Activated CD8-positive, alpha-beta T cell treated with anti-CD3 and anti-CD28 coated beads for 36 hours (primary cell): ENCODE data around the gene SPESP1. TPM values are rescaled to one million over a fixed set of nuclear protein-coding genes. Genes with fewer than 3 reads are reported as not detected.

Source experiments
- ATAC-seq: fragments of 200-7000 bp; cut with Tn5 transposase; one replicate; pipeline ENCODE4 v1.10.0; 2021; ENCODE audit warnings: mild to moderate bottlenecking, moderate library complexity
- CTCF ChIA-PET: fragments of 350-600 bp; sonication (Branson Sonifier 250); formaldehyde crosslinking; loops from one replicate; lab custom pipeline; 2021; ENCODE audit warnings: antibody characterized with exemption; lab: Charles Lee
- POLR2A ChIA-PET: fragments of 350-600 bp; sonication (Branson Sonifier 250); formaldehyde crosslinking; loops from one replicate; lab custom pipeline; 2021; ENCODE audit warnings: antibody characterized with exemption; lab: Charles Lee
- DNase-seq: peaks from one replicate; pipeline ENCODE4 v3.0.0-alpha.2; 2020
- H3K27ac Mint-ChIP-seq: one replicate; pipeline ENCODE4 v1.8.0; 2021; ENCODE audit warnings: mild to moderate bottlenecking, mixed read lengths
- H3K27me3 Mint-ChIP-seq: one replicate; pipeline ENCODE4 v1.8.0; 2021; ENCODE audit warnings: mixed read lengths
- H3K36me3 Mint-ChIP-seq: one replicate; pipeline ENCODE4 v1.8.0; 2021; ENCODE audit warnings: low read depth, mixed read lengths
- H3K4me1 Mint-ChIP-seq: one replicate; pipeline ENCODE4 v1.8.0; 2021; ENCODE audit warnings: low read depth, mixed read lengths
- H3K4me3 Mint-ChIP-seq: one replicate; pipeline ENCODE4 v1.8.0; 2021; ENCODE audit warnings: mild to moderate bottlenecking, moderate library complexity, mixed read lengths
- H3K9me3 Mint-ChIP-seq: one replicate; pipeline ENCODE4 v1.8.0; 2021; ENCODE audit warnings: mixed read lengths
- CTCF ChIP-seq: fragments of 200-600 bp; IDR thresholded peaks from one replicate; pipeline ENCODE4 v1.8.0; 2022; ENCODE audit warnings: antibody characterized with exemption, mild to moderate bottlenecking
- intact Hi-C: fragments of 100-400 bp; cut with micrococcal nuclease; formaldehyde crosslinking; loops from one replicate; pipeline ENCODE4 v1.10.0; 2022
- total RNA-seq, 2 experiments: library from RNA; stranded (reverse); gene quantifications; one replicate each; pipeline ENCODE4 v1.2.3, GENCODE V29; 2021

SPESP1 gene
- total RNA-seq, 2 experiments from 2014 or later, result 0.18 to 0.36 TPM

- CTCF ChIA-PET, result interaction anchor here (2.4 to 2.7 kb wide), 2 partner anchors 15 to 34 kb away, joined by 13 to 14 read pairs; no protein-coding TSS in a partner anchor
- Mint-ChIP-seq H3K4me1 (no peaks in the 10 kb centered on the region), H3K27me3 (peaks cover 8% of the 10 kb centered on the region), H3K4me3 (no peak overlapping the region), H3K9me3 (no peaks in the 10 kb centered on the region), H3K36me3 (no peaks in the 10 kb centered on the region), H3K27ac (no peak overlapping the region)
- TF ChIP-seq CTCF, result no peak
- DNase-seq (no peak), ATAC-seq (no peak)
- intact Hi-C loops, result no loop called here
- POLR2A ChIA-PET, result no interaction called here
Observed at GRCh38 chr15:68909601-68910100, 20.7 kb upstream of the SPESP1 start.

GRCh38 chr15:68910341-68910740, 20.0 kb upstream of the SPESP1 start:
- intact Hi-C loops, result no loop called here
- DNase-seq, result no peak
- TF ChIP-seq CTCF, result no peak
- Mint-ChIP-seq H3K27ac (no peak overlapping the region), H3K36me3 (no peaks in the 10 kb centered on the region), H3K4me1 (no peaks in the 10 kb centered on the region), H3K27me3 (peaks cover 10% of the 10 kb centered on the region), H3K9me3 (peaks cover 2% of the 10 kb centered on the region), H3K4me3 (no peak overlapping the region)
- POLR2A ChIA-PET, result no interaction called here
- ATAC-seq, result no peak
- CTCF ChIA-PET, result interaction anchor here (2.4 kb wide), 1 partner anchor 15 kb away, joined by 13 read pairs; no protein-coding TSS in a partner anchor

- Mint-ChIP-seq H3K27me3 (peaks cover 10% of the 10 kb centered on the region), H3K36me3 (no peaks in the 10 kb centered on the region), H3K4me3 (no peak overlapping the region), H3K9me3 (peaks cover 2% of the 10 kb centered on the region), H3K27ac (no peak overlapping the region), H3K4me1 (no peaks in the 10 kb centered on the region)
- no peak for DNase-seq
- no peak for TF ChIP-seq CTCF
- ATAC-seq, result no peak
- ChIA-PET CTCF (interaction anchor here (2.4 kb wide), 1 partner anchor 14 kb away, joined by 13 read pairs; no protein-coding TSS in a partner anchor), POLR2A (no interaction called here)
- intact Hi-C loops, result no loop called here
Observed at GRCh38 chr15:68910816-68911215, 19.5 kb upstream of the SPESP1 start.

GRCh38 chr15:68921926-68922325, 8.4 kb upstream of the SPESP1 start:
- no peaks in the 10 kb centered on the region for H3K36me3 Mint-ChIP-seq

More at GRCh38 chr15:68921926-68922325, 8.4 kb upstream of the SPESP1 start:
- ChIA-PET POLR2A (no interaction called here), CTCF (interaction anchor here (1.9 kb wide), 1 partner anchor 46 kb away, joined by 7 read pairs; no protein-coding TSS in a partner anchor)
- Mint-ChIP-seq H3K27me3 (peaks cover 15% of the 10 kb centered on the region), H3K4me1 (no peaks in the 10 kb centered on the region), H3K4me3 (no peak overlapping the region), H3K27ac (no peak overlapping the region), H3K9me3 (no peaks in the 10 kb centered on the region)
- DNase-seq, result no peak
- TF ChIP-seq CTCF, result no peak
- intact Hi-C loops, result no loop called here
- ATAC-seq, result no peak
